ENCODE results near the gene EVC.

EVC gene

GRCh38 chr4:5770051-5770450, 59.0 kb downstream of the EVC start:
- ChIA-PET POLR2A (no interaction called here), CTCF (no interaction called here)
- DNase-seq (ENCODE audit: extremely low spot score) = no peak
- TF ChIP-seq CTCF (IDR thresholded peaks at IDR 0.05; ENCODE audit: control extremely low read depth, extremely low read depth, low read depth, missing control alignments) = no peak

- CTCF ChIA-PET = interaction anchor here (1.2 kb wide), 1 partner anchor 22 kb away, joined by 3 read pairs; no protein-coding TSS in a partner anchor
- no peak for DNase-seq (ENCODE audit: extremely low spot score)
- TF ChIP-seq CTCF (IDR thresholded peaks at IDR 0.05; ENCODE audit: control extremely low read depth, extremely low read depth, low read depth, missing control alignments) = no peak
- POLR2A ChIA-PET = no interaction called here
These were observed 61.7 kb downstream of the EVC start for GRCh38 chr4:5772528-5773270.

- POLR2A ChIA-PET = no interaction called here
- TF ChIP-seq CTCF (IDR thresholded peaks at IDR 0.05; ENCODE audit: control extremely low read depth, extremely low read depth, low read depth, missing control alignments) = no peak
- no peak for DNase-seq (ENCODE audit: extremely low spot score)
- CTCF ChIA-PET = interaction anchor here (1.2 kb wide), 1 partner anchor 22 kb away, joined by 3 read pairs; no protein-coding TSS in a partner anchor
These were observed 62.2 kb downstream of the EVC start for GRCh38 chr4:5773271-5773555.

- no peak for DNase-seq (ENCODE audit: extremely low spot score)
- ChIA-PET POLR2A (no interaction called here), CTCF (no interaction called here)
- no peak for TF ChIP-seq CTCF (IDR thresholded peaks at IDR 0.05; ENCODE audit: control extremely low read depth, extremely low read depth, low read depth, missing control alignments)
These were observed 63.5 kb downstream of the EVC start for GRCh38 chr4:5774416-5775036.

GRCh38 chr4:5776510-5776909, 65.5 kb downstream of the EVC start:
- no peak for TF ChIP-seq CTCF (IDR thresholded peaks at IDR 0.05; ENCODE audit: control extremely low read depth, extremely low read depth, low read depth, missing control alignments)
- no peak for DNase-seq (ENCODE audit: extremely low spot score)
- CTCF ChIA-PET = no interaction called here
- POLR2A ChIA-PET = no interaction called here

- no peak for DNase-seq (ENCODE audit: extremely low spot score)
- no peak for TF ChIP-seq CTCF (IDR thresholded peaks at IDR 0.05; ENCODE audit: control extremely low read depth, extremely low read depth, low read depth, missing control alignments)
- ChIA-PET CTCF (interaction anchor here (1.2 kb wide), 1 partner anchor 10 kb away, joined by 3 read pairs; no protein-coding TSS in a partner anchor), POLR2A (no interaction called here)
These were observed 70.0 kb downstream of the EVC start for GRCh38 chr4:5780831-5781480.

Measured in GM10248 (cell line).